HEK293T (cell line): Measurements from ENCODE around the gene IBA57.

Experiments
- ARNT ChIP-seq: fragments of 450-650 bp; IDR thresholded peaks from 2 replicates; pipeline ENCODE4 v1.6.1; 2017; ENCODE audit warnings: mild to moderate bottlenecking
- BHLHE40 ChIP-seq: fragments of 450-650 bp; IDR thresholded peaks from 2 replicates; pipeline ENCODE4 v1.6.1; 2016; ENCODE audit warnings: mild to moderate bottlenecking, moderate library complexity, borderline replicate concordance
- CTBP1 ChIP-seq: fragments of 450-650 bp; IDR thresholded peaks from 2 replicates; pipeline ENCODE4 v1.6.1; 2016; ENCODE audit warnings: borderline replicate concordance
- ELF4 ChIP-seq: fragments of 450-650 bp; IDR thresholded peaks from 2 replicates; pipeline ENCODE4 v1.6.1; 2017; ENCODE audit warnings: antibody characterized with exemption
- FOXA1 ChIP-seq: fragments of 450-650 bp; IDR thresholded peaks from 2 replicates; pipeline ENCODE4 v1.6.1; 2016; ENCODE audit warnings: mild to moderate bottlenecking
- FOXK2 ChIP-seq: fragments of 450-650 bp; IDR thresholded peaks from 2 replicates; pipeline ENCODE4 v1.6.1; 2016; ENCODE audit warnings: mild to moderate bottlenecking
- FOXM1 ChIP-seq: fragments of 450-650 bp; IDR thresholded peaks from 2 replicates; pipeline ENCODE4 v1.6.1; 2017; ENCODE audit warnings: mild to moderate bottlenecking, borderline replicate concordance
- NFRKB ChIP-seq: fragments of 450-650 bp; IDR thresholded peaks from 2 replicates; pipeline ENCODE4 v1.6.1; 2016; ENCODE audit warnings: mild to moderate bottlenecking, moderate library complexity
- SP1 ChIP-seq: fragments of 450-650 bp; IDR thresholded peaks from 2 replicates; pipeline ENCODE4 v1.6.1; 2017
- SUZ12 ChIP-seq: fragments of 450-650 bp; IDR thresholded peaks from 2 replicates; pipeline ENCODE4 v1.6.1; 2016; ENCODE audit warnings: mild to moderate bottlenecking
- ZNF384 ChIP-seq: fragments of 450-650 bp; IDR thresholded peaks from 2 replicates; pipeline ENCODE4 v1.6.1; 2016
- TF ChIP-seq, protein P1 (sequence below): fragments of 450-650 bp; IDR thresholded peaks from 2 replicates; pipeline ENCODE4 v1.6.1; 2016

DNA sequence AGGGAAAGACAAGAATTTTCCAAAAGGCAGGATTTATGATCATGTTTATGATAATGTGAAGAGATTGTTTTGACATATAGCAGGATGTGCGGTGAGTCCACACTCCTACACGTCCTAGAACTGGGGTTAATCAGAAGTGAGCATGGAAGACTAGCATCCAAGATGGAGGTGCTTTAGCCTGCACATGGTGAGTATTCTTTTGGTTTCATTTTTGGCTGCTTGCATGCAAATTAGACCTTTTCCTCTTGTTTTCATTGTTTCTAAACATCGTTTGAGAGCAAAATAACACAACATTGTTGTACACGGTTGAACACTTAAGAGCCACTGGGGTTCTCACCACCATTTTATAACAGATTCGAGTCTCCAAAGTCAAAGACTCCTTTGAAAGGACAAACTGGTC lies 40.4 kb upstream of the IBA57 start:
- TF ChIP-seq ELF4 (no peak), NFRKB (no peak), ZNF384 (no peak), SUZ12 (no peak), FOXA1 (no peak), CTBP1 (no peak), FOXM1 (no peak), BHLHE40 (no peak), SP1 (no peak), ARNT (no peak), FOXK2 (no peak)
- TF ChIP-seq, protein P1, sequence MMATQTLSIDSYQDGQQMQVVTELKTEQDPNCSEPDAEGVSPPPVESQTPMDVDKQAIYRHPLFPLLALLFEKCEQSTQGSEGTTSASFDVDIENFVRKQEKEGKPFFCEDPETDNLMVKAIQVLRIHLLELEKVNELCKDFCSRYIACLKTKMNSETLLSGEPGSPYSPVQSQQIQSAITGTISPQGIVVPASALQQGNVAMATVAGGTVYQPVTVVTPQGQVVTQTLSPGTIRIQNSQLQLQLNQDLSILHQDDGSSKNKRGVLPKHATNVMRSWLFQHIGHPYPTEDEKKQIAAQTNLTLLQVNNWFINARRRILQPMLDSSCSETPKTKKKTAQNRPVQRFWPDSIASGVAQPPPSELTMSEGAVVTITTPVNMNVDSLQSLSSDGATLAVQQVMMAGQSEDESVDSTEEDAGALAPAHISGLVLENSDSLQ: no peak
